Measurements from ENCODE around the gene ZNF444.
"Not testable (repeated sequence)": the region's sequence is repeated elsewhere in the genome, so short reads cannot be mapped to it uniquely, and the experiment has no call there.

Gene ZNF444

DNA sequence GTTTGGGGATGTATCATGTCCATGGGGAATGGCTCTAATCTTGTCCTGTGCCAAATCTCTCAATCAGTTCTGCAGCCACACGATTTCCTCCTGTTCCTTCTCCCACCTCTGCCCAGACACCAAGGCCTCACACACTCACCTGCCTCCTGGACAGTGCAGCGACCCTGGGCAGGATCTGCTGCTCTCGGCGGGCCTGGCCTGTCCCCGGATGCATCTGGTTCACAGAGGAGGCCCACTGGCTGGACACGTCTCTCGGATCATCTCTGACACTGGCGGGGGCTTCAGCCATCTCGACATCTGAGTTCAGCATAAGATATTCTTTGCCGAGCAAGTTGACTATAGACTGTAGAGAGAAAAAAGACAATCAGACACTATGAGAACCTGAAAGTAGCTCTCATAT lies 50.6 kb downstream of the ZNF444 start:
- DNase-seq (ENCODE audit: low spot score) = no peak
- in situ Hi-C loops (cut with MboI; ENCODE audit: low pct_unique_long_range_greater_than_20kb, low sequenced_read_pairs, unreplicated experiment) = no loop called here
- TF ChIP-seq, protein P1, sequence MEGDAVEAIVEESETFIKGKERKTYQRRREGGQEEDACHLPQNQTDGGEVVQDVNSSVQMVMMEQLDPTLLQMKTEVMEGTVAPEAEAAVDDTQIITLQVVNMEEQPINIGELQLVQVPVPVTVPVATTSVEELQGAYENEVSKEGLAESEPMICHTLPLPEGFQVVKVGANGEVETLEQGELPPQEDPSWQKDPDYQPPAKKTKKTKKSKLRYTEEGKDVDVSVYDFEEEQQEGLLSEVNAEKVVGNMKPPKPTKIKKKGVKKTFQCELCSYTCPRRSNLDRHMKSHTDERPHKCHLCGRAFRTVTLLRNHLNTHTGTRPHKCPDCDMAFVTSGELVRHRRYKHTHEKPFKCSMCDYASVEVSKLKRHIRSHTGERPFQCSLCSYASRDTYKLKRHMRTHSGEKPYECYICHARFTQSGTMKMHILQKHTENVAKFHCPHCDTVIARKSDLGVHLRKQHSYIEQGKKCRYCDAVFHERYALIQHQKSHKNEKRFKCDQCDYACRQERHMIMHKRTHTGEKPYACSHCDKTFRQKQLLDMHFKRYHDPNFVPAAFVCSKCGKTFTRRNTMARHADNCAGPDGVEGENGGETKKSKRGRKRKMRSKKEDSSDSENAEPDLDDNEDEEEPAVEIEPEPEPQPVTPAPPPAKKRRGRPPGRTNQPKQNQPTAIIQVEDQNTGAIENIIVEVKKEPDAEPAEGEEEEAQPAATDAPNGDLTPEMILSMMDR (IDR thresholded peaks at IDR 0.05; ENCODE audit: extremely low read depth, insufficient read depth, missing control alignments) = no peak

DNA sequence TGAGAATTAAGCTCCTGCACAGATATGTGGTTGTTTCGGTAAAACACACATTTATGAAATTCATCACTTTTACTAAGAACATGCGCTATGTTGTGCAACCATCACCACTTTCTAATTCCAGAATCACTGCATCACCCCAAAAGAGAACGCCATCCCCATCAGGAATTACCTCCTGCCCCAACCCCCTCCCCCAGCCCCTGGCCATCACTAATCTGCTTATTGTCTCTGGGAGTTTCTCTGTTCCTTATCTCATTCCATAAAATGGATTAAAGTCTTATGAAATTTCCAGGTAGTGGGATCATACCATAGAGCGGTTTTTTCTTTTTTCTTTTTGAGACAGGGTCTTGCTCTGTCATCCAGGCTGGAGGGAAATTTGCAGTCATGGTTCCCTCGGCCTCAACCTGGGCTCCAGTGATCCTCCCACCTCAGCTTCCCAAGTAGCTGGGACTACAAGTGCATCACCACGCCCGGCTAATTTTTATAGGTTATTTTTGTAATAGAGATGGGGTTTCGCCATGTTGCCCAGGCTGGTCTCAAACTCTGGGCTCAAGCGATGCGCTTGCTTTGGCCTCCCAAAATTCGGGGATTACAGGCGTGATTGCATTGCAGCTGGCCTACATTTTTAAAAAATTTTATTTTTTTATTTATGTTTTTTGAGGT lies 53.0 kb downstream of the ZNF444 start:
- no peak for DNase-seq (ENCODE audit: low spot score)
- TF ChIP-seq, protein P1 (IDR thresholded peaks at IDR 0.05; ENCODE audit: extremely low read depth, insufficient read depth, missing control alignments) = no peak
- in situ Hi-C loops (cut with MboI; ENCODE audit: low pct_unique_long_range_greater_than_20kb, low sequenced_read_pairs, unreplicated experiment) = no loop called here

DNA sequence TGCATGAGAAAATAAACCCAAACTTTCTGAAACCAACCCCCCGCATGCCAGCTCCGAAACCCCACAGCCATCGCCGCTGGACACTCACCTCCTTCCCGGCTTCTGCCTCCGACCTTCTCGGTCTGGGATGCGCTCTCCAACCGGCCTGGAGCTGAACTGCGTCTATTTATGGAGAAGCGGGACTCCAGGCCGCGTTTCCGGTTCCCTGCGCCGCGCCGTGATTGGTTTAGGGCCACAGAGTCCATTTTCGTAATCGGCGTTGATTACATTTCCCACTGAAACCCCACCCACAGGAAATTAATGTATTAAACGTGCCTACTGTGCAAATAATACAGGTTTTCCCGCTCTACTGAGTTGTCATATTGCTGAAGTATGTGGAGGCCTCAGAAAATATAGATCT lies 56.6 kb downstream of the ZNF444 start, which contains the start of gene ZSCAN5B:
Gene ZSCAN5B, minus strand, starts transcription at position 138 of the 400 bp plus-strand sequence. CDS start 4,731 bp downstream, outside the sequence.
- DNase-seq (ENCODE audit: low spot score); in situ Hi-C loops (cut with MboI; ENCODE audit: low pct_unique_long_range_greater_than_20kb, low sequenced_read_pairs, unreplicated experiment): not testable (repeated sequence)

DNA sequence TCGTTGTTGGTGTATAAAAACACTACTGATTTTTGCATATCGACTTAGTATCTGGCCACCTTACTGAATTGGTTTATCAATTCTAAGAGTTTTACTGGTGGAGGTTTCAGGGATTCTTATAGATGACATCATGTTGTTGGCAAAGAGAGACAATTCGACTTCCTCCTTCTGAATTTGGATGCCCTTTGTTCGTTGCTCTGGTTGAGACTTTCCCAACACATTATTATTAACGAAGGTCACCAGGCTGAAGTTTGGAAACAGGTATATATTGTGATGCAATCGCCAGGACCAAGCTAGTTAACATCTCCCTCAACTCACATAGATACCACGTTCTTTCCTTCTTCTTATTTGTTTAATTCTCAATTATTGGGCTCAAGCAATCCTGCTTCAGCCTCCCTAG lies 58.6 kb downstream of the ZNF444 start:
- no peak for DNase-seq (ENCODE audit: low spot score)
- in situ Hi-C loops (cut with MboI; ENCODE audit: low pct_unique_long_range_greater_than_20kb, low sequenced_read_pairs, unreplicated experiment) = no loop called here
- TF ChIP-seq, protein P1 (IDR thresholded peaks at IDR 0.05; ENCODE audit: extremely low read depth, insufficient read depth, missing control alignments) = no peak

DNA sequence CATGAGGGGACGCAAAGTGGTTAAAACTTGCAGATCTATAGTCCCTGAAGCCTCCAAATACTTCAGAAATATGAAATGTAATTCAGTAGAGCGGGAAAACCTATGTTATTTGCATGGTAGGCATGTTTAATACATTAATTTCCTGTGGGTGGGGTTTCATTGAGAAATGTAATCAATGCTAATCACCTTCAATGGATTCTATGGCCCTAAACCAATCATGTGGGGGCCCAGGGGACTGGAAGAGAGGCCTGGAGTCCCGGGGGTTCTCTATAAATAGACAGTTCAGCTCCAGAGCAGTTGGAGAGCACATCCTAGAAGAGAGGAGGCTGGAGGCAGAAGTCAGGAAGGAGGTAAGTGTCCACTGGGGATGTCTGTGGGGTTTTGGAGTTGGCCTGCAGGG lies 60.9 kb downstream of the ZNF444 start, which contains the start of gene ZSCAN5C:
Gene ZSCAN5C, plus strand, starts transcription at position 301 of the 400 bp plus-strand sequence. CDS start 3,641 bp downstream, outside the sequence.
- TF ChIP-seq, protein P1 (IDR thresholded peaks at IDR 0.05; ENCODE audit: extremely low read depth, insufficient read depth, missing control alignments) = no peak

DNA sequence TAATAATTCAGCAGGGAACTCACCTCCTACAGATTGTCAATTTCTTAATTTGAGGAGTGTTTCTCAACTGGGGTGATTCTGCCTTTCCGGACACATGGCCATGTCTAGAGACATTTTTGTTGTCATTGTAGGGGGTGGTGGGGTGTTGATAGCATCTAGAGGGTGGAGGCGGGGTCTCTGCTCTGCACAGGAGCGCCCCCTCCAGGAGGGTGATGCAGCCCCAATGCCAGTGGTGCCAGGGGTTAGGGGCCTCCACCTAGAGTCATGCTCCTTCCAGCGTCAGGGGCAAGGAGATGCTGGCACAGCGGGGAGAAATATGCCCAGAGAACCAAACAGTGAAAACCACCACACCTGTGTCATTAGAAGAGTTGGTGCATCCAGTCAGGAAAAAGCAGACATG lies 66.5 kb downstream of the ZNF444 start:
- DNase-seq (ENCODE audit: low spot score); in situ Hi-C loops (cut with MboI; ENCODE audit: low pct_unique_long_range_greater_than_20kb, low sequenced_read_pairs, unreplicated experiment): not testable (repeated sequence)

More for the DNA sequence above, 60.9 kb downstream of the ZNF444 start, which contains the start of gene ZSCAN5C:
- in situ Hi-C loops (cut with MboI; ENCODE audit: low pct_unique_long_range_greater_than_20kb, low sequenced_read_pairs, unreplicated experiment) = no loop called here
- no peak for DNase-seq (ENCODE audit: low spot score)

DNA sequence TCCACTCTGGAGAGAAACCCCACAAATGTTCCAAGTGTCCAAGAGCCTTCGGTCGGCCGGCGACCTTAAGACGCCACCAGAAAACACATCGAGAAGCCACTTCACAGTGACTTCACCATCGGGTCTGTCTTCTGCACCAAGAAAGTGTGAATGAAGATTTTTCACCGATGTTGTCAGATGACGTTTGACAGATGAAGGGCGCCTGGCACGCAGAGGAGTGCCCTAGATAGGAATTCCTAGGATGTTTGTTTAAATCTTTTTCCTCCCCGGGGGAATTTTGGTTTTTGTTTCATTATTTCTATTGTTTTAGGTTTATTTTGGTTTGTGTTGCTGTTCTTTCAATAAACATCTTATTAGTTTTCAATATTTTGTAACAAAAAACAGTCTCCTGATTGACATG lies 68.0 kb downstream of the ZNF444 start:
- TF ChIP-seq, protein P1 (IDR thresholded peaks at IDR 0.05; ENCODE audit: extremely low read depth, insufficient read depth, missing control alignments) = no peak
- in situ Hi-C loops (cut with MboI; ENCODE audit: low pct_unique_long_range_greater_than_20kb, low sequenced_read_pairs, unreplicated experiment) = no loop called here
- DNase-seq (ENCODE audit: low spot score) = no peak

DNA sequence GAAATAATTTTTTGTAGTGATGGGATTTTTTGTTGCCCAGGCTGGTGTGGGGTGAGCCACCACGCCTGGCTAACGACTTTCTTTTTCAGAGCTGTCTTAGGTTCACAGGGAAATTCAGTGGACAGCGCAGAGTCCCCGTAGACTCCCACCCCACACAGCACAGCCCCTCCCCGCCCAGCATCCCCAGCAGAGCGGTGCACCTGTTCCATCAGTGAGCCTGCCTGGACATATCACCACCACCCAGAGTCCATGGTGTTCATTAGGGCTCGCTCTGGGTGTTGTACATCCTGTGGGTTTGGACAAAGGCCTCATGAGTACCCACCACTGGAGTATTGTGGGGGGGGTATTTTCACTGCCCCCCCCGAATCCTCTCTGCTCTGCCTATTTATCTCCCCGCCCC lies 68.9 kb downstream of the ZNF444 start:
- in situ Hi-C loops (cut with MboI; ENCODE audit: low pct_unique_long_range_greater_than_20kb, low sequenced_read_pairs, unreplicated experiment); DNase-seq (ENCODE audit: low spot score): not testable (repeated sequence)
